Urothelium cell line (cell line): ENCODE results near the gene THRAP3.
A peak's percentile ranks its signal among the peaks of the same experiment; 100 is the strongest.
"Not testable (repeated sequence)": the region's sequence is repeated elsewhere in the genome, so short reads cannot be mapped to it uniquely, and the experiment has no call there.

Experiments used
- DNase-seq: peaks from one replicate; pipeline ENCODE4 v3.0.0; 2011; ENCODE audit warnings: low spot score, mixed read lengths
- FAIRE-seq: peaks from 2 replicates; lab custom pipeline; 2011; peaks lifted over from hg19 to GRCh38; lab: Jason Lieb, UNC

The THRAP3 gene

GRCh38 chr1:36239941-36240637 is 15.8 kb downstream of the THRAP3 start:
- no peak for DNase-seq
- no peak for FAIRE-seq

- DNase-seq = no peak
- FAIRE-seq = no peak
These were observed 23.3 kb downstream of the THRAP3 start for GRCh38 chr1:36247538-36247937.

GRCh38 chr1:36248250-36248894 is 24.1 kb downstream of the THRAP3 start:
- no peak for DNase-seq
- no peak for FAIRE-seq

- DNase-seq = no peak
- no peak for FAIRE-seq
These were observed 27.7 kb downstream of the THRAP3 start for GRCh38 chr1:36251794-36252481.

- DNase-seq, FAIRE-seq: not testable (repeated sequence)
These were observed 28.2 kb downstream of the THRAP3 start for GRCh38 chr1:36252482-36252824.

- FAIRE-seq (no peak), DNase-seq (no peak)
These were observed 29.1 kb downstream of the THRAP3 start for GRCh38 chr1:36253161-36253862.

GRCh38 chr1:36256558-36257374 is 32.5 kb downstream of the THRAP3 start:
- FAIRE-seq = no peak
- no peak for DNase-seq

- FAIRE-seq = no peak
- no peak for DNase-seq
These were observed 33.1 kb downstream of the THRAP3 start for GRCh38 chr1:36257375-36257767.

GRCh38 chr1:36258960-36259344 is 34.7 kb downstream of the THRAP3 start:
- no peak for DNase-seq
- no peak for FAIRE-seq

GRCh38 chr1:36268981-36269380 is 44.7 kb downstream of the THRAP3 start:
- no peak for FAIRE-seq
- no peak for DNase-seq

- DNase-seq (no peak), FAIRE-seq (no peak)
These were observed 45.2 kb downstream of the THRAP3 start for GRCh38 chr1:36269408-36269838.

GRCh38 chr1:36273024-36273423 is 48.8 kb downstream of the THRAP3 start:
- FAIRE-seq (no peak), DNase-seq (no peak)

- no peak for FAIRE-seq
- no peak for DNase-seq
These were observed 50.0 kb downstream of the THRAP3 start for GRCh38 chr1:36274201-36274600.

- FAIRE-seq = no peak
- no peak for DNase-seq
These were observed 52.4 kb downstream of the THRAP3 start for GRCh38 chr1:36276688-36277087.

GRCh38 chr1:36279110-36279788 is 55.0 kb downstream of the THRAP3 start:
- DNase-seq (no peak), FAIRE-seq (no peak)

GRCh38 chr1:36279789-36280296 is 55.6 kb downstream of the THRAP3 start:
- no peak for DNase-seq
- FAIRE-seq = no peak

- DNase-seq = no peak
- no peak for FAIRE-seq
These were observed 59.8 kb downstream of the THRAP3 start for GRCh38 chr1:36284061-36284460.

GRCh38 chr1:36284517-36284916 is 60.3 kb downstream of the THRAP3 start:
- FAIRE-seq (no peak), DNase-seq (no peak)

- DNase-seq = peak; percentile 72
- FAIRE-seq = no peak
These were observed 61.3 kb downstream of the THRAP3 start for GRCh38 chr1:36285443-36286101.
